Lung (tissue), 12 donors: ENCODE data around the gene NCAM1. TPM values are rescaled to one million over a fixed set of nuclear protein-coding genes. Genes with fewer than 3 reads are reported as not detected.

ENCODE experiments used
- ATAC-seq: fragments of 200-7000 bp; cut with Tn5 transposase; one replicate; pipeline ENCODE4 v1.9.1; 2020; ENCODE audit warnings: moderate number of reproducible peaks; ENCODE audit not compliant: insufficient read depth, low FRiP score
- DNase-seq, 3 donors: peaks; one replicate each; pipeline ENCODE4 v3.0.0-alpha.2; 2013 to 2017
- H3K27ac ChIP-seq, 2 donors: one replicate each; pipeline ENCODE4 v1.5.1; 2013; ENCODE audit warnings: mild to moderate bottlenecking in 2 of 2, moderate library complexity in 2 of 2, control low read depth in 1 of 2, inconsistent platforms in 1 of 2, low read depth in 1 of 2, low read length in 1 of 2
- H3K27me3 ChIP-seq, 3 donors: one replicate each; pipeline ENCODE4 v1.5.1; 2013; ENCODE audit warnings: low read length in 2 of 3; ENCODE audit not compliant: control insufficient read depth in 3 of 3, insufficient read depth in 3 of 3
- H3K36me3 ChIP-seq, 4 donors: one replicate each; pipeline ENCODE4 v1.5.1; 2013; ENCODE audit warnings: low read length in 4 of 4, mild to moderate bottlenecking in 1 of 4, moderate library complexity in 1 of 4; ENCODE audit not compliant: control insufficient read depth in 4 of 4, insufficient read depth in 4 of 4
- H3K4me1 ChIP-seq, 5 donors: one replicate each; pipeline ENCODE4 v1.5.1; 2013; ENCODE audit warnings: low read length in 5 of 5, mild to moderate bottlenecking in 2 of 5, moderate library complexity in 1 of 5; ENCODE audit not compliant: control insufficient read depth in 5 of 5, insufficient read depth in 5 of 5
- H3K4me3 ChIP-seq: one replicate; pipeline ENCODE4 v1.5.1; 2013; ENCODE audit warnings: mild to moderate bottlenecking, control low read depth, moderate library complexity
- H3K9ac ChIP-seq, 2 donors: one replicate each; pipeline ENCODE4 v1.5.1; 2013; ENCODE audit warnings: low read length in 2 of 2, control low read depth in 1 of 2; ENCODE audit not compliant: insufficient read depth in 1 of 2
- H3K9me3 ChIP-seq, 4 donors: one replicate each; pipeline ENCODE4 v1.5.1; 2013; ENCODE audit warnings: low read length in 3 of 4, mild to moderate bottlenecking in 1 of 4, moderate library complexity in 1 of 4; ENCODE audit not compliant: control insufficient read depth in 4 of 4, insufficient read depth in 3 of 4
- CTCF ChIP-seq: IDR thresholded peaks from 2 replicates; pipeline ENCODE4 v1.5.1; 2012; ENCODE audit warnings: mild to moderate bottlenecking; ENCODE audit errors: control extremely low read depth, extremely low read depth
- WGBS, 2 donors: extraction: QIAGEN DNeasy Blood & Tissue Kit; methylation state at CpG; one replicate each; pipeline ENCODE4 v1.1.7; 2013; 5-methylcytosine and 5-hydroxymethylcytosine counted together
- polyA plus RNA-seq, 2 donors: library from polyadenylated mRNA; stranded (reverse); fragments of 200-250 nt; gene quantifications; one replicate each; pipeline ENCODE4 v1.2.1, GENCODE V29; 2013
- total RNA-seq, 2 donors: library from RNA; depleted of rRNA in 1 of 2; stranded (reverse); fragments of >200 nt in 1 of 2; gene quantifications; one replicate each; pipeline ENCODE4 v1.2.1, GENCODE V29; 2014 to 2021
- donor health status: control.
- donor health status: control.
- donor health status: Bipolar disorder and iron deficiency.
- donor health status: healthy.
- donor health status: DM: yes; HTN: yes; CAD: no.

NCAM1 gene
- total and polyA plus RNA-seq, 4 donors = 0.28 to 36.5 (median 2.4) TPM

GRCh38 chr11:113159988-113160807 lies 199.0 kb downstream of the NCAM1 start:
- H3K4me3 ChIP-seq = no peak overlapping the region
- peak; percentile 61 to 92 (median 90) for DNase-seq
- TF ChIP-seq CTCF = no peak
- no peaks in the 10 kb centered on the region for H3K9me3 ChIP-seq
- 71 to 75% methylated on average over 7 of the region's 7 CpGs for WGBS, 2 donors
- no peak overlapping the region for H3K27ac ChIP-seq
- peaks cover 2 to 35% (median 20%) of the 10 kb centered on the region in 5 donors for H3K4me1 ChIP-seq
- no peaks in the 10 kb centered on the region for H3K27me3 ChIP-seq
- no peaks in the 10 kb centered on the region for H3K36me3 ChIP-seq
- H3K9ac ChIP-seq = no peak overlapping the region
- ATAC-seq = no peak

GRCh38 chr11:113160808-113161124 lies 199.5 kb downstream of the NCAM1 start:
- DNase-seq = no peak
- no peak overlapping the region for H3K4me3 ChIP-seq

DNA sequence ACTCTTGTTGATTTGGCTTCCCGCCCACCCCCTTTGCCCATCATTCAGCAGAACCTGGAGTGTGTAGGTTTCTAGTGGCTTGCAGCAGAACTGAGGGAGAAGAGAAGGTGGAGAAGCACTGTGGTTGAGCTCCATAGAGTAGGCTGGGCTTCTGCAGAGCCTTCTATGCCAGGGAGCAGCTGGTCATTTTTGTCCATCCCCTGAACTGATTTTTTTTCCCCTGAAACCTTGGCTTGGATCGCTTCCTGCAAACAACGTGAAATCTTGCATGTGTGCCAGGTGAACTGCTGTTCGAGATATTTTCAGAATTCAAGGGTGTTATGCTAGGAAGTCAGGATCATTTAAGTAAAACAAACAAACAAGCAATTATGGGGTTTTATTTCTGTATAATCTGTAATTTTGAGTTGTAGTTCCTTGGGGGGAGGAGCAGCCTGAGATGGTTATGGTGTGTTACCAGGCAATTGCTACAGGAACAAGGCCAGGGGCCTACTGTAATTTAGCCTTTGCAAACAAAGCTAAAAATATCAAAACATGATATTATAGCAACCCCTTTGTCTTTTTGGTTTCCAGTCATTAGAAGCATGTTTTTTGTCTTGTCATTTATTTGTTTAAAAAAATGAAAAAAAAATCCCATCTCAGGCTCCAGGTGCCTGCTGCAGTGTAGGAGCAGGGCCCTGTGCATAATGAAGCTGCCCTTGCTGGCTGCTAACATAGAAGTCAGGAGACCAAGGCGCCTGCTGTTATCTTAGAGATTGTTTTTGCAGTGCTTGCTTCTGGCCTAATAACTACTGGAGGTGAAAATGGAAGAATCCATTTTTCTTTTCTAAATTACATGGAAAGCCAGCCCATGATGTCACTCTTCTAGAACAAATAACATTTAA lies 200.7 kb downstream of the NCAM1 start:
- DNase-seq (peak; percentile 58 to 82 (median 77)), ATAC-seq (no peak)
- no peaks in the 10 kb centered on the region for H3K9me3 ChIP-seq
- H3K4me3 ChIP-seq = no peak overlapping the region
- peaks cover 2 to 35% (median 20%) of the 10 kb centered on the region in 5 donors for H3K4me1 ChIP-seq
- no peak for TF ChIP-seq CTCF
- no peaks in the 10 kb centered on the region for H3K27me3 ChIP-seq
- 54 to 82% methylated on average over 5 of the region's 5 CpGs for WGBS, 2 donors
- H3K9ac ChIP-seq = peak overlapping the region in 1 of 2 donors; percentile 17
- H3K27ac ChIP-seq = no peak overlapping the region
- no peaks in the 10 kb centered on the region for H3K36me3 ChIP-seq

More at GRCh38 chr11:113160808-113161124, 199.5 kb downstream of the NCAM1 start:
- ATAC-seq = no peak
- H3K4me1 ChIP-seq = peaks cover 2 to 35% (median 20%) of the 10 kb centered on the region in 5 donors
- no peak for TF ChIP-seq CTCF
- no peak overlapping the region for H3K27ac ChIP-seq
- H3K9ac ChIP-seq = no peak overlapping the region
- WGBS, 2 donors = 82 to 89% methylated on average over 6 of the region's 6 CpGs
- no peaks in the 10 kb centered on the region for H3K36me3 ChIP-seq
- H3K9me3 ChIP-seq = no peaks in the 10 kb centered on the region
- no peaks in the 10 kb centered on the region for H3K27me3 ChIP-seq
